SK-N-SH (cell line): Measurements from ENCODE around the gene PRRC2A. TPM values are rescaled to one million over a fixed set of nuclear protein-coding genes. Genes with fewer than 3 reads are reported as not detected.

ENCODE experiments used
- CTCF ChIA-PET: fragments of 300-600, 350-600 bp; formaldehyde crosslinking; extraction: SDS; loops from one replicate; lab custom pipeline; 2021; lab: Yijun Ruan, JAX
- POLR2A ChIA-PET: fragments of 350-600 bp; sonication (Branson Sonifier 250); formaldehyde crosslinking; extraction: SDS; loops from one replicate; lab custom pipeline; 2020; ENCODE audit warnings: antibody characterized with exemption, inconsistent platforms; lab: Yijun Ruan, JAX
- DNase-seq: peaks from one replicate; pipeline ENCODE4 v3.0.0; 2012
- H2AFZ ChIP-seq: fragments of 200-600 bp; sonication (generic); 2 replicates; pipeline ENCODE4 v1.8.1; 2016; ENCODE audit warnings: antibody characterized with exemption, mild to moderate bottlenecking, low read depth
- H3F3A ChIP-seq: fragments of 200-600 bp; sonication (generic); replicated peaks from 2 replicates; pipeline ENCODE3; 2016; ENCODE audit warnings: antibody characterized with exemption, mild to moderate bottlenecking; ENCODE audit not compliant: insufficient read depth
- H3K27ac ChIP-seq, 2 experiments: fragments of 200-500 bp in 1 of 2; fragments of 200-600 bp in 1 of 2; sonication (Bioruptor generic) in 1 of 2; sonication (generic), shearing (Covaris generic) in 1 of 2; 2 replicates each; pipeline versions ENCODE4 v1.5.1 to v1.6.1; 2014 to 2016; ENCODE audit warnings: low read depth in 2 of 2, inconsistent platforms in 1 of 2, low read length in 1 of 2, mild to moderate bottlenecking in 1 of 2, mixed read lengths in 1 of 2
- H3K27me3 ChIP-seq: fragments of 200-600 bp; sonication (generic), shearing (Covaris generic); 2 replicates; pipeline ENCODE4 v1.6.1; 2016; ENCODE audit warnings: mixed run types; ENCODE audit not compliant: insufficient read depth
- H3K36me3 ChIP-seq, 2 experiments: fragments of 200-500 bp in 1 of 2; fragments of 200-600 bp in 1 of 2; sonication (Bioruptor generic) in 1 of 2; sonication (generic) in 1 of 2; replicated peaks in 1 of 2; 2 replicates each; pipeline versions ENCODE3 to v1.5.1; 2014 to 2016; ENCODE audit warnings: low read length in 1 of 2, mild to moderate bottlenecking in 1 of 2; ENCODE audit not compliant: insufficient read depth in 2 of 2, control insufficient read depth in 1 of 2
- H3K4me1 ChIP-seq, 2 experiments: fragments of 200-500 bp in 1 of 2; fragments of 200-600 bp in 1 of 2; sonication (Bioruptor generic) in 1 of 2; sonication (generic), shearing (Covaris generic) in 1 of 2; 2 replicates each; pipeline versions ENCODE4 v1.5.1 to v1.6.1; 2014 to 2016; ENCODE audit warnings: low read depth in 1 of 2, low read length in 1 of 2, mixed run types in 1 of 2; ENCODE audit not compliant: insufficient read depth in 2 of 2, control insufficient read depth in 1 of 2
- H3K4me2 ChIP-seq: fragments of 200-600 bp; sonication (generic), shearing (Covaris generic); 2 replicates; pipeline ENCODE4 v1.6.1; 2017; ENCODE audit warnings: mixed run types
- H3K4me3 ChIP-seq, 2 experiments: fragments of 200-500 bp in 1 of 2; fragments of 200-600 bp in 1 of 2; sonication (Bioruptor generic) in 1 of 2; sonication (generic), shearing (Covaris generic) in 1 of 2; 2 replicates each; pipeline versions ENCODE4 v1.5.1 to v1.8.1; 2014 to 2016; ENCODE audit warnings: low read depth in 2 of 2, inconsistent platforms in 1 of 2, low read length in 1 of 2, mild to moderate bottlenecking in 1 of 2, mixed read lengths in 1 of 2, moderate library complexity in 1 of 2
- H3K79me2 ChIP-seq: fragments of 200-600 bp; sonication (generic); 2 replicates; pipeline ENCODE4 v1.8.1; 2017; ENCODE audit warnings: mild to moderate bottlenecking; ENCODE audit not compliant: insufficient read depth
- H3K9ac ChIP-seq: fragments of 200-600 bp; sonication (generic); 2 replicates; pipeline ENCODE4 v1.6.1; 2017; ENCODE audit warnings: mixed run types
- H3K9me2 ChIP-seq: fragments of 200-600 bp; sonication (generic); 2 replicates; pipeline ENCODE4 v1.6.1; 2017; ENCODE audit warnings: mixed run types
- H3K9me3 ChIP-seq: fragments of 200-600 bp; sonication (generic); 2 replicates; pipeline ENCODE4 v1.6.1; 2017; ENCODE audit warnings: mixed run types, mild to moderate bottlenecking, moderate library complexity
- H4K20me1 ChIP-seq: fragments of 200-600 bp; sonication (generic); 2 replicates; pipeline ENCODE4 v1.6.1; 2017; ENCODE audit warnings: mild to moderate bottlenecking, mixed run types; ENCODE audit not compliant: insufficient read depth
- FOSL2 ChIP-seq: IDR thresholded peaks from 2 replicates; pipeline ENCODE4 v1.4.0; 2012; ENCODE audit warnings: low read depth, mild to moderate bottlenecking, moderate library complexity, borderline replicate concordance
- FOXJ3 ChIP-seq: sonication (generic); formaldehyde crosslinking; IDR thresholded peaks from 2 replicates; pipeline ENCODE4 v1.5.1; 2020; ENCODE audit warnings: mild to moderate bottlenecking, missing genetic modification reagents
- GABPA ChIP-seq: IDR thresholded peaks from 2 replicates; pipeline ENCODE4 v1.4.0; 2012; ENCODE audit warnings: low read depth, mild to moderate bottlenecking
- JUND ChIP-seq: IDR thresholded peaks from 2 replicates; pipeline ENCODE4 v1.4.0; 2012
- MEF2A ChIP-seq: IDR thresholded peaks from 2 replicates; pipeline ENCODE4 v1.4.0; 2012; ENCODE audit warnings: low read depth, borderline replicate concordance
- SIN3A ChIP-seq: IDR thresholded peaks from 2 replicates; pipeline ENCODE4 v1.6.1; 2012; ENCODE audit warnings: low read depth, mild to moderate bottlenecking, low read length, moderate library complexity, borderline replicate concordance
- TCF12 ChIP-seq: IDR thresholded peaks from 2 replicates; pipeline ENCODE4 v1.4.0; 2012
- TEAD4 ChIP-seq: IDR thresholded peaks from 2 replicates; pipeline ENCODE4 v1.4.0; 2012; ENCODE audit warnings: mild to moderate bottlenecking, borderline replicate concordance; ENCODE audit not compliant: insufficient read depth
- YY1 ChIP-seq: IDR thresholded peaks from 2 replicates; pipeline ENCODE4 v1.4.0; 2012; ENCODE audit warnings: low read depth, mild to moderate bottlenecking
- WGBS: methylation state at CpG from one replicate; pipeline ENCODE4 v1.1.6; 2017; ENCODE audit warnings: low lambda C conversion rate; 5-methylcytosine and 5-hydroxymethylcytosine counted together
- polyA plus RNA-seq, 3 experiments: library from polyadenylated mRNA; depleted of rRNA; stranded (reverse); fragments of >200 nt; gene quantifications; 2 replicates each; pipeline ENCODE4 v1.2.3, GENCODE V29; 2012
- TF ChIP-seq, protein P1 (sequence below): fragments of 150-350 bp; IDR thresholded peaks from 2 replicates; pipeline ENCODE4 v1.6.1; 2017; ENCODE audit warnings: antibody characterized with exemption, low read length, low read depth, borderline replicate concordance
- TF ChIP-seq, protein P2 (sequence below): IDR thresholded peaks from 2 replicates; pipeline ENCODE4 v1.4.0; 2012; ENCODE audit warnings: low read depth
- TF ChIP-seq, protein P3 (sequence below): IDR thresholded peaks from 2 replicates; pipeline ENCODE4 v1.4.0; 2012; ENCODE audit warnings: low read depth, borderline replicate concordance

PRRC2A gene
- polyA plus RNA-seq, 1 of the 3 experiments (the other 2 are of a cell fraction), result 76.1 TPM

DNA sequence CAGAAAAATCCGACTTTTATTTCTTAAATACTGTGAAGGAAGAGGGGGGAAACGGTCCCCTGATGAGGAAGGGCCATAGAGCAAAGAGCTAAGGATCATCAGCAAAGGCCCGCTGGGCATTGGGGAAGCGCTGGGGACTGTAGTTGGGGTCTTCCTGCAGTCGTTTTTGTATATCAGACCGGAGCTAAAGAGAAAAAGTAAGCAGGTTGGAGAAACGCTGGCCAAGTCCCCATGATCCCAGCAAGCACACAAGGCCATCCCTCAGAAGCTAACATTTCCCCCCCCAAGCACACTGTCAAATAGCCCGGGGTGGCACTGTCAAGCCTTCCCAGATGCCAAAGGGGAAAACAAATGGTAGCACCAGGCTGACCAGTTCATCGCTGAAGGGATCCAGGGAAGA lies 18.5 kb downstream of the PRRC2A start:
- no peak overlapping the region; the same call in 1 of the 2 replicates for H3K9ac ChIP-seq
- H3K36me3 ChIP-seq, result peaks cover 27 to 88% of the 10 kb centered on the region in 2 experiments
- ChIA-PET POLR2A (interaction anchor here (1.0 to 2.4 kb wide), 6 partner anchors 11 to 25 kb away, joined by 3 to 10 read pairs (median 5); partner anchors contain the start of gene GPANK1), CTCF (interaction anchor here (0.7 kb wide), 1 partner anchor 1314 kb away, joined by 3 read pairs; no protein-coding TSS in a partner anchor)
- no peak overlapping the region for H2AFZ ChIP-seq
- TF ChIP-seq, protein P1, sequence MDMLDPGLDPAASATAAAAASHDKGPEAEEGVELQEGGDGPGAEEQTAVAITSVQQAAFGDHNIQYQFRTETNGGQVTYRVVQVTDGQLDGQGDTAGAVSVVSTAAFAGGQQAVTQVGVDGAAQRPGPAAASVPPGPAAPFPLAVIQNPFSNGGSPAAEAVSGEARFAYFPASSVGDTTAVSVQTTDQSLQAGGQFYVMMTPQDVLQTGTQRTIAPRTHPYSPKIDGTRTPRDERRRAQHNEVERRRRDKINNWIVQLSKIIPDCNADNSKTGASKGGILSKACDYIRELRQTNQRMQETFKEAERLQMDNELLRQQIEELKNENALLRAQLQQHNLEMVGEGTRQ, result no peak
- TF ChIP-seq TCF12 (no peak), JUND (0 out of 2 replicates have a peak, but pooled peaks have one; percentile 9), SIN3A (no peak), YY1 (no peak), FOXJ3 (no peak), FOSL2 (no peak)
- WGBS, result 91% methylated on average over 8 of the region's 9 CpGs
- no peaks in the 10 kb centered on the region for H3K9me2 ChIP-seq
- 0 out of 2 replicates have a peak, but pooled peaks cover 4% of the 10 kb centered on the region for H4K20me1 ChIP-seq
- H3K27ac ChIP-seq, result peak overlapping the region in 1 of 2 experiments; percentile 65; a peak in 3 of 4 replicates
- no peaks in the 10 kb centered on the region for H3K79me2 ChIP-seq
- no peaks in the 10 kb centered on the region for H3K4me1 ChIP-seq
- H3K4me3 ChIP-seq, result no peak overlapping the region
- no peaks in the 10 kb centered on the region for H3K9me3 ChIP-seq
- H3F3A ChIP-seq, result peaks cover 58% of the 10 kb centered on the region
- H3K27me3 ChIP-seq, result no peaks in the 10 kb centered on the region
- no peak overlapping the region for H3K4me2 ChIP-seq
- DNase-seq, result no peak

DNA sequence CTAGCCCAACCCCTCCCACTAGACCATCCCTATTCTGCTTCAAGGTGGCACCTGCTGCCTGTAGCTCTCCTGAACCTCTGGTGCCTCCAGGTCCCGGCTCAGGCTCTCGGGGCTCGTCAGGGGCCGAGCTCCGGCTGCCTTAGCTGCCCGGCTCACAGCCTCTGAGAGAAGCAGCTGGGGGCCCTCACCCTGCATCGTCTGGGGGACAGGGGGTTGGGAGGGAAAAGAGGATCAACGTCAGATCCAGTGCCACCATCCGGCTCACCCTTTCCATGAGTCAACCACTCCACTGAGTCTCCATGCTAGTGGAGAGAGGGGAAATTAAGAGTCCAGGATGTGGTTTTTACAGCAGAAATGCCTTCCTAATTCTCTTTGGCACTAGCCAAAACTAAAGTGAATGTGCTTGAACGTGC lies 18.9 kb downstream of the PRRC2A start:
- TF ChIP-seq, protein P2, sequence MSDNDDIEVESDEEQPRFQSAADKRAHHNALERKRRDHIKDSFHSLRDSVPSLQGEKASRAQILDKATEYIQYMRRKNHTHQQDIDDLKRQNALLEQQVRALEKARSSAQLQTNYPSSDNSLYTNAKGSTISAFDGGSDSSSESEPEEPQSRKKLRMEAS, result no peak
- TF ChIP-seq TEAD4 (no peak), JUND (no peak), FOXJ3 (no peak), MEF2A (no peak), GABPA (no peak)
- TF ChIP-seq, protein P3, sequence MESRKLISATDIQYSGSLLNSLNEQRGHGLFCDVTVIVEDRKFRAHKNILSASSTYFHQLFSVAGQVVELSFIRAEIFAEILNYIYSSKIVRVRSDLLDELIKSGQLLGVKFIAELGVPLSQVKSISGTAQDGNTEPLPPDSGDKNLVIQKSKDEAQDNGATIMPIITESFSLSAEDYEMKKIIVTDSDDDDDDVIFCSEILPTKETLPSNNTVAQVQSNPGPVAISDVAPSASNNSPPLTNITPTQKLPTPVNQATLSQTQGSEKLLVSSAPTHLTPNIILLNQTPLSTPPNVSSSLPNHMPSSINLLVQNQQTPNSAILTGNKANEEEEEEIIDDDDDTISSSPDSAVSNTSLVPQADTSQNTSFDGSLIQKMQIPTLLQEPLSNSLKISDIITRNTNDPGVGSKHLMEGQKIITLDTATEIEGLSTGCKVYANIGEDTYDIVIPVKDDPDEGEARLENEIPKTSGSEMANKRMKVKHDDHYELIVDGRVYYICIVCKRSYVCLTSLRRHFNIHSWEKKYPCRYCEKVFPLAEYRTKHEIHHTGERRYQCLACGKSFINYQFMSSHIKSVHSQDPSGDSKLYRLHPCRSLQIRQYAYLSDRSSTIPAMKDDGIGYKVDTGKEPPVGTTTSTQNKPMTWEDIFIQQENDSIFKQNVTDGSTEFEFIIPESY, result no peak
- peaks cover 25 to 88% of the 10 kb centered on the region in 2 experiments for H3K36me3 ChIP-seq
- CTCF ChIA-PET, result no interaction called here
- H3K4me1 ChIP-seq, result no peaks in the 10 kb centered on the region
- H3K27ac ChIP-seq, result peak overlapping the region in 1 of 2 experiments; percentile 65; a peak in 2 of 4 replicates
- no peak overlapping the region for H2AFZ ChIP-seq
- no peaks in the 10 kb centered on the region for H4K20me1 ChIP-seq
- H3K9ac ChIP-seq, result no peak overlapping the region; the same call in 1 of the 2 replicates
- no peaks in the 10 kb centered on the region for H3K9me2 ChIP-seq
- WGBS, result 75% methylated on average over 9 of the region's 10 CpGs
- DNase-seq, result no peak
- no peak overlapping the region for H3K4me2 ChIP-seq
- no peak overlapping the region for H3K4me3 ChIP-seq
- no peaks in the 10 kb centered on the region for H3K27me3 ChIP-seq
- no peaks in the 10 kb centered on the region for H3K79me2 ChIP-seq
- peaks cover 56% of the 10 kb centered on the region for H3F3A ChIP-seq
- POLR2A ChIA-PET, result interaction anchor here (1.0 to 2.4 kb wide), 7 partner anchors 10 to 25 kb away, joined by 3 to 10 read pairs (median 5); partner anchors contain the start of gene GPANK1
- H3K9me3 ChIP-seq, result no peaks in the 10 kb centered on the region
